GM23338 (cell line): ENCODE data around the gene IFNA10.
A peak's percentile ranks its signal among the peaks of the same experiment; 100 is the strongest.

Experiments used
- EZH2phosphoT487 ChIP-seq: fragments of 200-600 bp; sonication (generic); IDR thresholded peaks from one replicate; pipeline ENCODE4 v1.8.1; 2018; ENCODE audit warnings: antibody characterized with exemption; ENCODE audit not compliant: unreplicated experiment
- ZNF331 ChIP-seq: fragments of 250-450 bp; sonication (Bioruptor Pico); IDR thresholded peaks from 2 replicates; pipeline ENCODE4 v1.5.0; 2020; ENCODE audit warnings: low read depth, mild to moderate bottlenecking, moderate library complexity
- TF ChIP-seq, protein P1 (sequence below), 2 experiments: fragments of 200-600 bp in 1 of 2; sonication (generic) in 1 of 2; conservative IDR thresholded peaks; 2 replicates each; pipeline versions ENCODE4 v1.5.1 to v1.6.1; 2016 to 2017; ENCODE audit warnings: antibody characterized with exemption in 2 of 2, low read depth in 2 of 2, mild to moderate bottlenecking in 2 of 2, moderate library complexity in 1 of 2

DNA sequence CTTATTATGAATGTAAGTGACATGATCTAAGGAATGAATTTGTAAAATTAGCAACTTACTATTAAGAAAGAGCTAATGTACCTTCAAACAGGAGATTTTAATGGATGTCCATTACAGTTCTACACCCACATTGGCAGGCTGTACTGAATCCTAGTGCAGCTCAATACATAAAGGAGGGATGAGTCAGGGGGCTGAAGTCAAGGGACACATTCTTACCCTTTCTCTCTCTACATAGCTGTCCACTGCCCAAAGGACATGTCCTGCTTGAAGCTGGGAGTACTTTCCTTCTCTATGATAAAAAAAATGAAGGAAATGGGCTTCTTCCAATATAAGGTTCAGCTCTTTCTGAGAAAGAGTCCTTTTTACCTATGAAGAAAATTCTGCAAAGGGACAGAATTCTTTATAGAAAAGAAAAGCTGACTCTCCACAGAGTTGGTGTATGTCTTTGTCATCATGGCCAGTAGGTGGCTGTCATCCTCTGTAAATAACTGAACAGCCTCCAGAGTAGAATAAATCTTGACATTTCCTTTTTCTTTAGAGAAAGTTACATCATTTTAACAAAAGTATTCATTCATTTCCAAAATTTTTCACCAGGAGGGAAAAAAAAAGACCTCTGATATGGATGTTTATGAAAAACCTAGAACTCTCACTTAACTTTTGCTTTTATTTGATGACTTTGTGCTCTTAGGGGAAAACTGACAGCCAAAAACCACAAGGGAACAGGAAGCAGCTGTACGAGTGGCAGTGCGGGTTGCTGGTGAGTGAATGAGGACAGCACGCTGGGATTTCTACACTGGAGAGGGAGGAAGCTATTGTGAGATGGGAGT lies 46.0 kb upstream of the IFNA10 start:
- TF ChIP-seq, protein P1, sequence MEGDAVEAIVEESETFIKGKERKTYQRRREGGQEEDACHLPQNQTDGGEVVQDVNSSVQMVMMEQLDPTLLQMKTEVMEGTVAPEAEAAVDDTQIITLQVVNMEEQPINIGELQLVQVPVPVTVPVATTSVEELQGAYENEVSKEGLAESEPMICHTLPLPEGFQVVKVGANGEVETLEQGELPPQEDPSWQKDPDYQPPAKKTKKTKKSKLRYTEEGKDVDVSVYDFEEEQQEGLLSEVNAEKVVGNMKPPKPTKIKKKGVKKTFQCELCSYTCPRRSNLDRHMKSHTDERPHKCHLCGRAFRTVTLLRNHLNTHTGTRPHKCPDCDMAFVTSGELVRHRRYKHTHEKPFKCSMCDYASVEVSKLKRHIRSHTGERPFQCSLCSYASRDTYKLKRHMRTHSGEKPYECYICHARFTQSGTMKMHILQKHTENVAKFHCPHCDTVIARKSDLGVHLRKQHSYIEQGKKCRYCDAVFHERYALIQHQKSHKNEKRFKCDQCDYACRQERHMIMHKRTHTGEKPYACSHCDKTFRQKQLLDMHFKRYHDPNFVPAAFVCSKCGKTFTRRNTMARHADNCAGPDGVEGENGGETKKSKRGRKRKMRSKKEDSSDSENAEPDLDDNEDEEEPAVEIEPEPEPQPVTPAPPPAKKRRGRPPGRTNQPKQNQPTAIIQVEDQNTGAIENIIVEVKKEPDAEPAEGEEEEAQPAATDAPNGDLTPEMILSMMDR (conservative IDR thresholded peaks at IDR 0.05; ENCODE audit: low read depth in 2 of 2): peak; percentile 65 to 76
- TF ChIP-seq ZNF331 (no peak), EZH2phosphoT487 (no peak)
